AG10803 (cell line): ENCODE data around the gene TP53TG5.

Experiments
- DNase-seq: peaks from one replicate; pipeline ENCODE4 v3.0.0; 2010; ENCODE audit warnings: low read depth
- H3K4me3 ChIP-seq: 2 replicates; pipeline ENCODE4 v1.5.1; 2011; ENCODE audit warnings: mild to moderate bottlenecking, low read length, control low read depth
- TF ChIP-seq, protein P1 (sequence below): conservative IDR thresholded peaks from 2 replicates; pipeline ENCODE4 v1.5.1; 2011; ENCODE audit warnings: mild to moderate bottlenecking, low read length, control low read depth, inconsistent platforms

The TP53TG5 gene

DNA sequence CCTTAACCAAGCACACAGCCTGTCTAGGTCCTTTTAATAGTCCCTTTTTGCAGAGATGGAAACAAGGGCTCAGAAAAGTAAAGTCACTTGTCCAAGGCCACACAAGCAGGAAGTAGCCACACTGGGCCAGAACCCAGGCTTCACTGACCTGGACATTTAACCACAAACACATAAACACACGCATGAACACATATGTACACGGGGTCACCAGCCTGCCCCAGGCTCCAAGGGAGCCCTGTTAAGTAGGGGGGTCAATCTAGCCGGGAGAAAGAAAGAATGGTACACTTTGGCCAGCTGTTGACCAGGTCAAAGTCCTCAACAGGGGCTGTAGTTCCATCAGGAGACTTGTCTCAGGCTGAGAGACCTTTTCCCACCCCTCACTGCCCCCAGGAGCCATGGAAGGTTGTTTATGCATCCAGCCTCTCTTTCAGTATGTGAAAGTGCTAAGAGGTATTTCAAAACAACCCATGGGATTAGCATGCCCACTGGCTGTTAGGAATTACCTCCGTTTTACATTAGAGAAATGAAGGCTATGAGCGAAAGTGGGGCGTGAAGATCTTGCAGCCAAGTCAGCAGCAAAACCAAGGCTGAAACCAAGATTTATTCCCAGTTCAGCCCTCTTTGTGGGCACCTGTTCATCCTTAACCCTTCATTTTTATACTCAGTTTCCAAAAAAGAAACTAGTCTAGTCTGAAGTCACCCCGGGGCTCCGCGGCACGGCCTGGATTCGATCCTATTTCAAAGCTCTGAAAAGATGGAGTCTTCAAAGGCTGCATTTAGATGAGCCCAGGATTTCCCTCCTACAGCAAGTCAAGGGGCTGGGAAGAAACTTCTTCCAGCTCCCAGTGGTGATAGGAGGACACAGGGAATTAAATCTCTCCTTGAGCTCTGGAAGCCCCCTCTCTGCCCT, 39.7 kb downstream of the TP53TG5 start:
- no peak overlapping the region for H3K4me3 ChIP-seq
- peak; percentile 56 for DNase-seq
- TF ChIP-seq, protein P1, sequence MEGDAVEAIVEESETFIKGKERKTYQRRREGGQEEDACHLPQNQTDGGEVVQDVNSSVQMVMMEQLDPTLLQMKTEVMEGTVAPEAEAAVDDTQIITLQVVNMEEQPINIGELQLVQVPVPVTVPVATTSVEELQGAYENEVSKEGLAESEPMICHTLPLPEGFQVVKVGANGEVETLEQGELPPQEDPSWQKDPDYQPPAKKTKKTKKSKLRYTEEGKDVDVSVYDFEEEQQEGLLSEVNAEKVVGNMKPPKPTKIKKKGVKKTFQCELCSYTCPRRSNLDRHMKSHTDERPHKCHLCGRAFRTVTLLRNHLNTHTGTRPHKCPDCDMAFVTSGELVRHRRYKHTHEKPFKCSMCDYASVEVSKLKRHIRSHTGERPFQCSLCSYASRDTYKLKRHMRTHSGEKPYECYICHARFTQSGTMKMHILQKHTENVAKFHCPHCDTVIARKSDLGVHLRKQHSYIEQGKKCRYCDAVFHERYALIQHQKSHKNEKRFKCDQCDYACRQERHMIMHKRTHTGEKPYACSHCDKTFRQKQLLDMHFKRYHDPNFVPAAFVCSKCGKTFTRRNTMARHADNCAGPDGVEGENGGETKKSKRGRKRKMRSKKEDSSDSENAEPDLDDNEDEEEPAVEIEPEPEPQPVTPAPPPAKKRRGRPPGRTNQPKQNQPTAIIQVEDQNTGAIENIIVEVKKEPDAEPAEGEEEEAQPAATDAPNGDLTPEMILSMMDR, result no peak

DNA sequence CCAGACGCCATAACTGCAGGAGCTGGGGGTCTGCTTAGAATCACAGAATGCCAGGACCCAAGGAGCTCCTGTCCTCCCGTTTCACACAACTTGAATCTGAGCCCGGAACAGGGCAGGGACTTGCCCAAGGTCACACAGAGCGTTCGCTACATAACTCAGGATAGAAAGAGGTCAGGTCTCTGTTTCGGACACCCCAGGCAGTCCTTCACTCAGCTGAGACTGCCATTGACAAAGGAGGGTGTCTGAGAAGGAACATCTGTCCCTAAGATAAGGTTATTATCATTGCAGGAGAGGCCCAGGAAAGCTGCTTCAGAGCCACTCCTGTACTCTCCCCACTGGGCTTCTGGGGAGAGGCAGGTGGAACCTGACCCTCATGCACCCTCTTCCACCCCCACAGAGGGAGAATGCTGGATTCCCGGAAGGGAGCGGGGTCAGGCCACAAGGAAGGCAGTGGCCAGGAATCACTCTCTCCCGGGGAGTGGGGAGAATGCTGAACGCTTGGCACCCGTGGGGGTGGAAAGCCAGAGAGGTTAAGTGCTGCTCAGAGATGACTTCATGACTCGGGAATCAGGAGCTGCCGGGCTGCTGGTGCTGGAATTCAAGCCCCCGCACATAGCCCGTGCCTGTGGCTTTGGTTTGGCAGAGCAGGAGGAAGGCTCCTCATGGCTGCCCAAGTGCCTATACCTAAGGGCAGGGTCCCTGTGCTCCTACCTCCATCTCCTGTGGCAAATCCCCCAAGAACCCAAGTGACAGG, 40.6 kb downstream of the TP53TG5 start:
- peak; percentile 96 for DNase-seq
- TF ChIP-seq, protein P1, result no peak
- H3K4me3 ChIP-seq, result no peak overlapping the region

DNA sequence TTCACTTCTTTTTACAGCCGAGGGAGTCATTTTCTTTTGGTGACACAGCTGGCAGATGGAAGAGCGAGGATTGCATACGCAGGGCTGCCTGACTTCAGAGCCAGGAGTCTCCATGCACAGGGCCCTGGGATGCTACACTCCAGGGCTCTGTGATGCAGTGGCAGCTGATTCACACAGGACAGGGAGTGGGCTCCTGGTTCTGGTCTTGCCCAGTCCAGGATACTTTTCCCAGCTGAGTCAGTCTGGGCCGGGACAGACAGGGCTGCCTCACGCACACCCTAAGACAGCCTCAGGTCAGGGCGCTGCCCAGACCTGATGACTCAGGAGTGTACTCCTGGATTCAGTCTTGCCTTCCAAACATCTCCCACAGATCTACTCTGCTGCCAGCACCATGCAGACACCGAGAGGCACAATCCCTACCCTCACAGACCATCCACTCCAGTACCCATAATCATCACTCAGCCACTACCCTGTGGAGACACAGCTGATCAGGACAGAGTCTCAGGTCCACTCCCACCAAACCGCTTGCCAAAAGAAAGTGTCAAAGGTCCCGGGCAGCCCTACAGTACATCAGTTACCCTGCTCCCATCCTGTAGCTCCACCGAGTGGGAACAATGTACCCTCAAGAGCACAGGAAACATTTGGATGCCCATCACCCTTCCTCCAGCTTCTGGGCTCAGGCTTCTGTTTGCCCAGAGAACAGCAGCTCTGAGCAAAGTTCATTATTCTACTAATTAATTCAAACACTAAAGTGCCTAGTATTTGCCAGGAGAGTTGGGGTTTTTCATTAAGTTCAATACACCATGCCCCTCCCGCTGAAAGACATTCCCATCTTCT, 41.4 kb downstream of the TP53TG5 start:
- TF ChIP-seq, protein P1, result no peak
- H3K4me3 ChIP-seq, result no peak overlapping the region; the same call in 1 of the 2 replicates
- DNase-seq, result peak; percentile 93

DNA sequence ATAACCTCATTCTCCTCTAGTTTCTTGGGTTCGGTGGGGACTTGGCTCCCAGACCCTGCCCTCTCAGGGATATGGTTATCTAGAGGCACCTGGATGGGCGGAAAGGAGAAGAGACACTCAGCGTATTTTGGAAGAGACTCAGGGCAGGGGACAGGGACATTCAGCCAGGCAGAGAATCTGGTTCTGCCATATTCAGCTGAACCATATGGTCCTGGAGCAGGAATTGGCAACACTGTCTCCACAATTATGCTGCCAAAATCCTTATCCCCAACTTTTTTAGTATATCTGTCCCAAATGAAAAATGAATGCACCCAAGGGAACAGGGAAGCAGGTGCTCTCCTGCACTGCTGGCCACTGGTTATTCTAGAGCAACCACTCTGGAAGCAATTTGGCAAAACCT, 47.6 kb downstream of the TP53TG5 start:
- DNase-seq, result no peak
- TF ChIP-seq, protein P1, result no peak
- H3K4me3 ChIP-seq, result no peak overlapping the region

DNA sequence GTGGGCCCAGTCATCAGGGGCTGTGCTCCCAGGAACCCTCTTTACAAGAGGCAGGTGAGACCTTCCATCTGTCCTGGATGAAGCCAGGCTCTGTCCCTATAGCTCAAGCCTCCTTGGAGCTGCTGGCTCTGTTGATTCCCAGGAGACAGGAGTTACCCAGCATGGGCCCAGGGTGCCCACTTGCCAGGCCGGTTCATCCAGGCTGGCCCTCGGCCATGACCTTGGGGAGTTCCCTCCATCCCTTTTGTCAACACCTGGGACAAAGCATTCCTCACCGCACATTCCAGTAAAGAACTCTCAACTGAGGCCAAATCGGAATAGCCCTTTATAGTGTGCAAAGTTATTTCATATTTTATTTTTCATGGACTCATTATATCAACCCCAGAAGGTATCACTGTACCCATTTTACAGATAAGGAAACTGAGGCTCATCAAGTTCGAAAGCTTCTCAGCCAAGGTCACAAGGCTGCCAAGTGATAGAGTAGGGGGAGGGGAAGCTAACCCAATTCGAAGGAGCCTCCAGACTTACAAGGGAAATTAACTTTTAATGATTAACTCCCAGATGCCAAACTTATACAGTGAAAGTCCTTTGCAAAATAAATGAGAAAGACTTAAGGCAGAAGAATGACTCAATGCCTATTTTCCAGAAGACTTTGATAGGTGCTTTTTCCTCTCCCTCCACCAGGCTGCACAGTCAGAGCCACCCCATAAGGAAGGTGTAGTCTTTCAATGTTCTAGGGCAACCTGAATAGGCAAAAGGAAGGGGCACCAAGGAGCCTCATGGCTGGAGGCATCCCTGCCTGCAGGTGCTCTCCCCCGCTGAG, 48.4 kb downstream of the TP53TG5 start:
- H3K4me3 ChIP-seq, result no peak overlapping the region
- TF ChIP-seq, protein P1, result no peak
- no peak for DNase-seq

DNA sequence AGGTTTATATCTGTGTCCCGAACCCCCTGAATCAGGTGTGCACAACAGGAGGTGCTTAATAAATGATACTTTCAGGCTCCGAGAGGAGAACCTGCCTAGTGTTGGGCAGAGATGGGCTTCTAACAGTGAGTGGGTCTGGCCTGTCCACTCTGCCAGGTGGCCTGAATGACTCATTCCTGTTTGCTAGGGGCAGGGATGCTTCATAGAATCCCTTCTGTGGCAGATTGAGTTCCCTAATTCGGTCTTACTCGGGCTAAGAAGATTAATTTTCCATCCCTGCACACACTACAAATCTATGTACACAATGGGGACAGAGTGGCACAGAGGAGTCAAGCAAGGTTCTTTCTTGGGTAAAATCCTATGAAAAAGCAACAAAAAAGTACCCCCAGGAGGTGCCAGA, 49.7 kb downstream of the TP53TG5 start:
- DNase-seq, result no peak
- TF ChIP-seq, protein P1, result no peak
- H3K4me3 ChIP-seq, result no peak overlapping the region
